ENCODE measurements around the gene TAF4B.

DNA sequence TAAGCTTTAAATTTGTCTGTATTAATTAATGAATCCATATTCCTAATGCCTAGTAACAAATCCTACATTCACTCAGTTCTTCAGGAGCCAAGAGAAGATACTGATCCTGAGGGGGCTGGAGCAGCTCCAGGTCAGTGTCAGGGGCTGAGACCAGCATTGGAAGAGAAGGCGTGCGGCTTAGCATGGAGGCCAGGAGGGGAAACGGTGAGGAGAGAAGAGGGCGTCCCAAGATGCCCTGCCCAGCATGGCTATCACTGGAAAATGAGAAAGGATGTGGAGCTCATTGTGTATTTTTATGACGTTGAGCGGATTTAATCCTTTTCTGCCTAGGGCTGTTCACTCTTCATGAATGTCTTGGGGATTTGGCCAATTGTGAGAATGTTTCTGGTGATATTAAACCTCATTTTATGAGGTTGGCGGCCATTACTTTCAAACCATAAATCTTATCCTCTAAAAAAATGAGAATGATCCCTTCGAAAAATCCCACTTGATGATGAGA is 190.5 kb downstream of the TAF4B start:
- no peak for TF ChIP-seq GATA3 (IDR thresholded peaks at IDR 0.05; ENCODE audit: low read depth, low read length)
- no peak for TF ChIP-seq GATA2 (IDR thresholded peaks at IDR 0.05; ENCODE audit: low read depth, low read length)
